SK-N-DZ (cell line): ENCODE data around the gene CCNE1.

ENCODE experiments used
- DNase-seq: peaks from one replicate; pipeline ENCODE4 v3.0.0-alpha.2; 2015; ENCODE audit warnings: low spot score

CCNE1 gene

GRCh38 chr19:29843180-29844051 lies 31.6 kb downstream of the CCNE1 start:
- DNase-seq = no peak

GRCh38 chr19:29844891-29845573 lies 33.2 kb downstream of the CCNE1 start:
- peak; percentile 92 for DNase-seq

GRCh38 chr19:29845574-29846176 lies 33.9 kb downstream of the CCNE1 start:
- peak; percentile 53 for DNase-seq

GRCh38 chr19:29849208-29849607 lies 37.4 kb downstream of the CCNE1 start:
- no peak for DNase-seq

GRCh38 chr19:29850482-29850881 lies 38.7 kb downstream of the CCNE1 start:
- no peak for DNase-seq

- no peak for DNase-seq
Measured at GRCh38 chr19:29851769-29852521, 40.2 kb downstream of the CCNE1 start.

GRCh38 chr19:29854033-29854432 lies 42.2 kb downstream of the CCNE1 start:
- no peak for DNase-seq

GRCh38 chr19:29855087-29855486 lies 43.3 kb downstream of the CCNE1 start:
- peak; percentile 33 for DNase-seq

- no peak for DNase-seq
Measured at GRCh38 chr19:29855741-29856500, 44.1 kb downstream of the CCNE1 start.

- no peak for DNase-seq
Measured at GRCh38 chr19:29858000-29858596, 46.3 kb downstream of the CCNE1 start.

GRCh38 chr19:29858621-29859020 lies 46.8 kb downstream of the CCNE1 start:
- no peak for DNase-seq

GRCh38 chr19:29860492-29860891 lies 48.7 kb downstream of the CCNE1 start:
- no peak for DNase-seq

- no peak for DNase-seq
Measured at GRCh38 chr19:29861574-29861973, 49.8 kb downstream of the CCNE1 start.

GRCh38 chr19:29866011-29866410 lies 54.2 kb downstream of the CCNE1 start:
- no peak for DNase-seq

- no peak for DNase-seq
Measured at GRCh38 chr19:29867984-29868383, 56.2 kb downstream of the CCNE1 start.

GRCh38 chr19:29871143-29871542 lies 59.4 kb downstream of the CCNE1 start:
- DNase-seq = no peak

GRCh38 chr19:29872224-29872731 lies 60.5 kb downstream of the CCNE1 start:
- DNase-seq = no peak

GRCh38 chr19:29873024-29873800 lies 61.4 kb downstream of the CCNE1 start:
- DNase-seq = peak; percentile 42
